ENCODE measurements around the gene TWIST2. TPM values are rescaled to one million over a fixed set of nuclear protein-coding genes. Genes with fewer than 3 reads are reported as not detected.

The TWIST2 gene
- total RNA-seq, 2 donors from 2014 or later, result 41.4 to 62.1 TPM

GRCh38 chr2:238928520-238929241 lies 80.8 kb downstream of the TWIST2 start:
- Histone ChIP-seq H3K9me3 (peaks cover 3% of the 10 kb centered on the region), H3K27me3 (replicated peaks; ENCODE audit: insufficient read depth) (no peaks in the 10 kb centered on the region), H3K4me3 (no peak overlapping the region), H3K4me1 (ENCODE audit: control insufficient read depth in 1 of 2, low read depth in 2 of 2) (peaks cover 0 to 13% of the 10 kb centered on the region in 2 donors), H3K36me3 (no peaks in the 10 kb centered on the region), H3K27ac (no peak overlapping the region)
- TF ChIP-seq CTCF (IDR thresholded peaks at IDR 0.05), result no peak
- DNase-seq (ENCODE audit: low spot score), result no peak
- no peak for ATAC-seq (ENCODE audit: insufficient number of reproducible peaks, low FRiP score, low read depth)

- ATAC-seq (ENCODE audit: insufficient number of reproducible peaks, low FRiP score, low read depth) (no peak), DNase-seq (ENCODE audit: low spot score) (no peak)
- peaks cover 0 to 13% of the 10 kb centered on the region in 2 donors for H3K4me1 ChIP-seq (ENCODE audit: control insufficient read depth in 1 of 2, low read depth in 2 of 2)
- H3K27me3 ChIP-seq (replicated peaks; ENCODE audit: insufficient read depth), result no peaks in the 10 kb centered on the region
- peaks cover 3% of the 10 kb centered on the region for H3K9me3 ChIP-seq
- H3K4me3 ChIP-seq, result no peak overlapping the region
- no peak overlapping the region for H3K27ac ChIP-seq
- H3K36me3 ChIP-seq, result no peaks in the 10 kb centered on the region
- no peak for TF ChIP-seq CTCF (IDR thresholded peaks at IDR 0.05)
Observed at GRCh38 chr2:238929242-238930081, 81.6 kb downstream of the TWIST2 start.

GRCh38 chr2:238930216-238930615 lies 82.3 kb downstream of the TWIST2 start:
- TF ChIP-seq CTCF (IDR thresholded peaks at IDR 0.05), result no peak
- DNase-seq (ENCODE audit: low spot score) (no peak), ATAC-seq (ENCODE audit: insufficient number of reproducible peaks, low FRiP score, low read depth) (no peak)
- Histone ChIP-seq H3K4me3 (no peak overlapping the region), H3K36me3 (no peaks in the 10 kb centered on the region), H3K9me3 (peaks cover 3% of the 10 kb centered on the region), H3K27me3 (replicated peaks; ENCODE audit: insufficient read depth) (no peaks in the 10 kb centered on the region), H3K4me1 (ENCODE audit: control insufficient read depth in 1 of 2, low read depth in 2 of 2) (peaks cover 0 to 13% of the 10 kb centered on the region in 2 donors), H3K27ac (no peak overlapping the region)

GRCh38 chr2:238936162-238937052 lies 88.5 kb downstream of the TWIST2 start:
- H3K4me3 ChIP-seq, result no peak overlapping the region
- H3K27ac ChIP-seq, result no peak overlapping the region
- no peak for TF ChIP-seq CTCF (IDR thresholded peaks at IDR 0.05)
- no peaks in the 10 kb centered on the region for H3K36me3 ChIP-seq
- no peak for DNase-seq (ENCODE audit: low spot score)
- H3K27me3 ChIP-seq (replicated peaks; ENCODE audit: insufficient read depth), result no peaks in the 10 kb centered on the region
- no peak for ATAC-seq (ENCODE audit: insufficient number of reproducible peaks, low FRiP score, low read depth)
- H3K4me1 ChIP-seq (ENCODE audit: control insufficient read depth in 1 of 2, low read depth in 2 of 2), result no peaks in the 10 kb centered on the region
- H3K9me3 ChIP-seq, result peaks cover 3% of the 10 kb centered on the region

Data from thoracic aorta (tissue), 2 donors.